K562 (cell line): Measurements from ENCODE around the gene CCDC27.

Experiments
- BRCA1 ChIP-seq, 2 experiments: fragments of 450-650 bp in 1 of 2; sonication (generic) in 1 of 2; formaldehyde crosslinking in 1 of 2; IDR thresholded peaks; 2 replicates each; pipeline versions ENCODE4 v1.5.0 to v1.6.1; 2017 to 2020; ENCODE audit warnings: mild to moderate bottlenecking in 1 of 2, missing genetic modification reagents in 1 of 2
- KLF10 ChIP-seq: fragments of 250-450 bp; sonication (Bioruptor Pico); IDR thresholded peaks from 2 replicates; pipeline ENCODE4 v1.6.1; 2021; ENCODE audit warnings: matching md5 sums
- MTF1 ChIP-seq: fragments of 250-450 bp; sonication (Bioruptor Pico); IDR thresholded peaks from 2 replicates; pipeline ENCODE4 v1.9.0; 2021; ENCODE audit warnings: moderate library complexity, mild to moderate bottlenecking, inconsistent platforms, borderline replicate concordance
- TF ChIP-seq, protein P1 (sequence below): sonication (generic); formaldehyde crosslinking; IDR thresholded peaks from 2 replicates; pipeline ENCODE4 v1.8.0; 2023; ENCODE audit warnings: mild to moderate bottlenecking, missing genetic modification reagents

GRCh38 chr1:3740752-3741151 lies 11.5 kb upstream of the CCDC27 start:
- TF ChIP-seq, protein P1, sequence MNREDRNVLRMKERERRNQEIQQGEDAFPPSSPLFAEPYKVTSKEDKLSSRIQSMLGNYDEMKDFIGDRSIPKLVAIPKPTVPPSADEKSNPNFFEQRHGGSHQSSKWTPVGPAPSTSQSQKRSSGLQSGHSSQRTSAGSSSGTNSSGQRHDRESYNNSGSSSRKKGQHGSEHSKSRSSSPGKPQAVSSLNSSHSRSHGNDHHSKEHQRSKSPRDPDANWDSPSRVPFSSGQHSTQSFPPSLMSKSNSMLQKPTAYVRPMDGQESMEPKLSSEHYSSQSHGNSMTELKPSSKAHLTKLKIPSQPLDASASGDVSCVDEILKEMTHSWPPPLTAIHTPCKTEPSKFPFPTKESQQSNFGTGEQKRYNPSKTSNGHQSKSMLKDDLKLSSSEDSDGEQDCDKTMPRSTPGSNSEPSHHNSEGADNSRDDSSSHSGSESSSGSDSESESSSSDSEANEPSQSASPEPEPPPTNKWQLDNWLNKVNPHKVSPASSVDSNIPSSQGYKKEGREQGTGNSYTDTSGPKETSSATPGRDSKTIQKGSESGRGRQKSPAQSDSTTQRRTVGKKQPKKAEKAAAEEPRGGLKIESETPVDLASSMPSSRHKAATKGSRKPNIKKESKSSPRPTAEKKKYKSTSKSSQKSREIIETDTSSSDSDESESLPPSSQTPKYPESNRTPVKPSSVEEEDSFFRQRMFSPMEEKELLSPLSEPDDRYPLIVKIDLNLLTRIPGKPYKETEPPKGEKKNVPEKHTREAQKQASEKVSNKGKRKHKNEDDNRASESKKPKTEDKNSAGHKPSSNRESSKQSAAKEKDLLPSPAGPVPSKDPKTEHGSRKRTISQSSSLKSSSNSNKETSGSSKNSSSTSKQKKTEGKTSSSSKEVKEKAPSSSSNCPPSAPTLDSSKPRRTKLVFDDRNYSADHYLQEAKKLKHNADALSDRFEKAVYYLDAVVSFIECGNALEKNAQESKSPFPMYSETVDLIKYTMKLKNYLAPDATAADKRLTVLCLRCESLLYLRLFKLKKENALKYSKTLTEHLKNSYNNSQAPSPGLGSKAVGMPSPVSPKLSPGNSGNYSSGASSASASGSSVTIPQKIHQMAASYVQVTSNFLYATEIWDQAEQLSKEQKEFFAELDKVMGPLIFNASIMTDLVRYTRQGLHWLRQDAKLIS (CRISPR knock-in tag): no peak
- TF ChIP-seq MTF1 (no peak), BRCA1 (IDR thresholded peaks at IDR 0.05) (no peak), BRCA1 (CRISPR knock-in tag; IDR thresholded peaks at IDR 0.05) (no peak), KLF10 (no peak)
